Activated CD4-positive, alpha-beta memory T cell treated with anti-CD3 and anti-CD28 coated beads, Interleukin-2, amount 10 ng/mL, durations not matched to agents 7 days and 5 days (primary cell): ENCODE data around the gene PPY. TPM values are rescaled to one million over a fixed set of nuclear protein-coding genes. Genes with fewer than 3 reads are reported as not detected.
A peak's percentile ranks its signal among the peaks of the same experiment; 100 is the strongest.

Source experiments
- CTCF ChIA-PET: fragments of 350-600 bp; sonication (Branson Sonifier 250); formaldehyde crosslinking; loops from one replicate; lab custom pipeline; 2021; ENCODE audit warnings: antibody characterized with exemption, inconsistent platforms; lab: Charles Lee
- POLR2A ChIA-PET: fragments of 350-600 bp; sonication (Branson Sonifier 250); formaldehyde crosslinking; loops from one replicate; lab custom pipeline; 2021; ENCODE audit warnings: antibody characterized with exemption; lab: Charles Lee
- DNase-seq: peaks from one replicate; pipeline ENCODE4 v3.0.0-alpha.2; 2020
- H3K27ac Mint-ChIP-seq: one replicate; pipeline ENCODE4 v1.8.0; 2021; ENCODE audit warnings: mild to moderate bottlenecking, mixed read lengths
- H3K27me3 Mint-ChIP-seq: one replicate; pipeline ENCODE4 v1.8.0; 2021; ENCODE audit warnings: mixed read lengths
- H3K36me3 Mint-ChIP-seq: one replicate; pipeline ENCODE4 v1.8.0; 2021; ENCODE audit warnings: low read depth, mixed read lengths
- H3K4me1 Mint-ChIP-seq: one replicate; pipeline ENCODE4 v1.8.0; 2021; ENCODE audit warnings: mixed read lengths
- H3K4me3 Mint-ChIP-seq: one replicate; pipeline ENCODE4 v1.8.0; 2021; ENCODE audit warnings: mild to moderate bottlenecking, mixed read lengths
- H3K9me3 Mint-ChIP-seq: one replicate; pipeline ENCODE4 v1.8.0; 2021; ENCODE audit warnings: mixed read lengths
- total RNA-seq, 2 experiments: library from RNA; stranded (reverse); gene quantifications; one replicate each; pipeline ENCODE4 v1.2.3, GENCODE V29; 2021

Gene PPY, protein sequence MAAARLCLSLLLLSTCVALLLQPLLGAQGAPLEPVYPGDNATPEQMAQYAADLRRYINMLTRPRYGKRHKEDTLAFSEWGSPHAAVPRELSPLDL
- total RNA-seq: not detected

DNA sequence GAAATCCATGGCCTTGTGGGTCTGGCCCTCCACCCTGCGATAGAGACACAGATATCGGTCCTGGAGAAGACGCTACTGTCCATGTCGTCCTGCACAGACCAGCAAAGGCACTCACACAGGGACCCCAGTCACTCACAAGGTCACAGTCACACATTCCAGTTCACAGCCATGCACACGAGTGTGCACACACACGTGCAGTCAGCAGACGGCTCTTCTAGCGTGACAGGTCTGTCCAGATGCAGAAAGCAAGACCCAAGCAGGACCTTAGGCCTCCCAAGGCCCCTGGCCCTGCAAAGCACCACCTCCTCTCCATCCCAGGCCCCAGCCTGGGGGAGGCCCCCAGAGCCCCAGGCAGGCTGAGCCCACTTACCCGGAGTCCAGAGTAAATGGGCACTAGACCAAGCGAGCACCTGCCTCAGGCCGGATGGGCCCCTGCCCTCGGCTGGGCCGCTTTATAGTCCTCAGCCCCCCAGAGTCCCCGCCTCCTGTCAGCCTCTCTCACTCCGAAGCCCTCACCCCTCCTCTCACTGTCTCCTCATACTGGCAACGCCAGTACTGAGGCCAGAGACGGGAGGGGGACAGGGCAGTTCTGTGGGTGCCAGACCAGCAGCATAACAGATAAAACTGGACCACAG, at the start of gene PPY:
TSS of gene PPY (minus strand) at position 426 of the 635 bp plus-strand sequence. CDS start 822 bp downstream, outside the sequence.
- no peak within 1 kb of the TSS for H3K4me3 Mint-ChIP-seq
- H3K36me3 Mint-ChIP-seq: no peaks in the 10 kb centered on the region
- H3K27ac Mint-ChIP-seq: no peak within 1 kb of the TSS
- CTCF ChIA-PET: interaction anchor here (0.6 to 3.1 kb wide), 5 partner anchors 14 to 139 kb away, joined by 3 to 55 read pairs (median 17); partner anchors contain the start of gene MPP2
- POLR2A ChIA-PET: no interaction called here
- peaks cover 12% of the 10 kb centered on the region for H3K27me3 Mint-ChIP-seq
- H3K9me3 Mint-ChIP-seq: no peaks in the 10 kb centered on the region
- no peak for DNase-seq
- peaks cover 26% of the 10 kb centered on the region for H3K4me1 Mint-ChIP-seq

DNA sequence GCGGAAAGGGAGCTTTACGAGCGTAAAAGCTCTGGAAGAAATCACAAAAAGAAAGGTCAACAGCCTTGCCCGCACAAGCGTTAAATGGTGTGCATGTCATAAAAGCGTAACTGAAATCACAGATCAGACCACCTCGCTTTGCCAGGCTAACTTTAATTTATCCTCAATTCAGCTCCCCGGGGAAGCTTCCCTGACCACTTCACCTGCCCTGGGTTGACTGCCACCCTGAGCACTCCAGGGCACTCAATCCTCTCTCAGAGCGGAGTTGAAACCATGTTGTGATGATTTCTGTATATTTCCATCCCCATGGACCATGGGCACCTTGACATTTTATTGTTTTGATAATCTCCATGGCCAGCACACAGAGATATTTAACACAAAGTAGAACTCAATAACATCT, 46.0 kb upstream of the PPY start:
- Mint-ChIP-seq H3K4me1 (peaks cover 16% of the 10 kb centered on the region), H3K36me3 (no peaks in the 10 kb centered on the region), H3K27ac (no peak overlapping the region), H3K9me3 (no peaks in the 10 kb centered on the region), H3K27me3 (peaks cover 39% of the 10 kb centered on the region), H3K4me3 (no peak overlapping the region)
- DNase-seq: no peak
- ChIA-PET POLR2A (no interaction called here), CTCF (interaction anchor here (0.8 to 1.7 kb wide), 3 partner anchors 42 to 78 kb away, joined by 3 read pairs; no protein-coding TSS in a partner anchor)

DNA sequence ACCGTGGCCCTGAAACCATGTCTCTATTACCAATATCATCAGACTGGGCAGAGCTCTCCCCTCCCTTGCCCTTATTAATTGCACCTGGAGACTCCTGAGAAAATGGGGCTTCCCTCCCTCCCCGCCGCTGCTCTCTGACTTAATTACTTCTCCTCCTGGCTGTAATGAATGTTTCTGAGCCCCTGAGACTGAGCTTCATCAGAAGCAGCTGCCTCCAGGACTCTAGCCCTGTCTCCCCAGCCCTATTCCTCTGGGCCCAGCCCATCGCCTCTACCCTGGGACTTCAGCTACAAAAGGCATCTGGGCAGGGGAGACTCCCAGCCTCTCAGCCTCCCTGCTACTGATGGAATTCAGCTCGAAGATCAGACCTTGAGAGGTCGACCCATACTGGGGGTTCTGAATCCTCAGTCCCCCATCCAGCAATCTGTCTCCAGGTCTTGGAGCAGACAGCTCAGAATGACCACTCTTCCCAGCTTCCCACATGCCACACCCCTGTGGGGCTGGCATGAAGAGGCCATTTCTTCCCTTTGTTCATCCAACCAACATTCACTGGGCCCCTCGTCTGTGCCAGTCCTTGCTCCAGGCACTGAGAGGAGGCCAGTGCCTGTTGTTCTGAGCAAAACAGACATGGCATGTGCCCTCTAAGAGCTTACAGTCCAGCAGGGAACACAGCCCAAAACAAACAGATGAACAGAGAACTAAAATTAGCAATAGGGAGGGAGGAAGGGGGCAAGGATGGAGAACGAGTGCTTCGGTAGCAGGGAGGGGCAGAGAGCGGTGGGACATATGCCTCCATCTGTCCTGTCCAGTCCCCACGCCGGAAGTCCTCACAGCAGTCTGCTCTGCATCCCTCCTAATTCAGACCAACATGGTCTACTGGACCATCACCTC, 45.1 kb upstream of the PPY start:
- Mint-ChIP-seq H3K4me1 (peaks cover 19% of the 10 kb centered on the region), H3K27me3 (peaks cover 47% of the 10 kb centered on the region), H3K36me3 (no peaks in the 10 kb centered on the region), H3K4me3 (no peak overlapping the region), H3K27ac (no peak overlapping the region), H3K9me3 (no peaks in the 10 kb centered on the region)
- DNase-seq: no peak
- ChIA-PET CTCF (interaction anchor here (0.8 to 1.7 kb wide), 4 partner anchors 41 to 77 kb away, joined by 3 to 4 read pairs (median 3); no protein-coding TSS in a partner anchor), POLR2A (no interaction called here)

DNA sequence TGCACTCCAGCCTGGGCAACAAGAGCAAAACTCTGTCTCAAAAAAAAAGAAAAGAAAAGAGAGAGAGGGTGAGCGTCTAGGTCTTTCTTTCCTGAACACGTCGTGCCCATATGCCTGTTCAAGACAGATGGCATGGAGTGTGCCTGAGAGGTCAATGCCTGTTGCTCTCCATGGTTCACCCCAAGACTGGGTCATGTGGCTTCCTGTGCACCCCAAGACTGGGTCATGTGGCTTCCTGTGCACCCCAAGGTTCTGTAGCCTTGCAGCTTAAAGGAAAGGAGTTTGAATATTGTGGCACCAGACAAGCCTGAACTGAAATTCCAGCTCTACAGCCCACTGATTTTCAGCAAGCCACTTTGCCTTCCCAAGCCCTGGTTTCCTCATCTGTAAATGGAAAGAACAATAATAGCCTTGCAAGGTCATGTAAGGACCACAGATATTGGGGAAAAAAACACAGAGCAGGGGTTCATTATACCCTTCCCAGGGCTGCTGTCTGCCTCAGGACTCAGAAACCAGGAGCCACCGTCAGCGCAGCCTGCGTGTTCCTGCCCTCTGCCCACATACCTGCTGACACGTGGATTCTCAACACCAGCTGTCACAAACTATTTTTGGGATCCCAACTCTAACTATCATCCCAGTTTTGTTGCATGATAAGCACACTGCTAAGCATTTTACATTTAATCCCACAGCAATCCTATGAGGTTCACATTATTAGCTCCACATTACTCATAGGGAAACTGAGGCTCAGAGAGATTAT, 44.1 kb upstream of the PPY start:
- ChIA-PET POLR2A (no interaction called here), CTCF (interaction anchor here (1.1 to 1.7 kb wide), 3 partner anchors 42 to 58 kb away, joined by 3 to 4 read pairs (median 3); no protein-coding TSS in a partner anchor)
- DNase-seq: peak; percentile 19
- H3K27me3 Mint-ChIP-seq: peaks cover 56% of the 10 kb centered on the region
- no peak overlapping the region for H3K4me3 Mint-ChIP-seq
- no peaks in the 10 kb centered on the region for H3K36me3 Mint-ChIP-seq
- H3K9me3 Mint-ChIP-seq: no peaks in the 10 kb centered on the region
- H3K4me1 Mint-ChIP-seq: peaks cover 20% of the 10 kb centered on the region
- H3K27ac Mint-ChIP-seq: no peak overlapping the region

DNA sequence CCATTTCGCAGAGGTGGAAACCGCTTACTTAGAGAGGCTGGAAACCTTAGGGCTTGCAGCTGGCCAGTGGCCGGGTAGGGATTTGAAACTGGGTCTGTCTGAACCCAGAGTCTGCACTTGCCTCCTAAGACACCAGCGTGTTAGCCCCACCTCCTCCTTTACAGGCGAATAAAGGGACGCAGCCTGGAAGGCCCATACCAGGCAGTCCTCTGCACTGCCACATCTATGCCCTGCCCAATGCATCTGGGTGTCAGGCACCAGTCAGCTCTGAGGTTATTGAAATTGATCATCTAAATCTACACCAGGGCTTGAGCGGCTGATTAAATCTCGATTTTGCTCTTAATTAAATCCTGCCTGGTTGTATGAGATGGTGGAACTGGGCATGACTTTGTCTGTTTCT, 42.2 kb upstream of the PPY start:
- H3K4me1 Mint-ChIP-seq: peaks cover 20% of the 10 kb centered on the region
- ChIA-PET POLR2A (no interaction called here), CTCF (interaction anchor here (0.9 kb wide), 1 partner anchor 13 kb away, joined by 3 read pairs; no protein-coding TSS in a partner anchor)
- peaks cover 64% of the 10 kb centered on the region for H3K27me3 Mint-ChIP-seq
- no peak for DNase-seq
- no peaks in the 10 kb centered on the region for H3K9me3 Mint-ChIP-seq
- H3K36me3 Mint-ChIP-seq: no peaks in the 10 kb centered on the region
- H3K27ac Mint-ChIP-seq: no peak overlapping the region
- H3K4me3 Mint-ChIP-seq: no peak overlapping the region

DNA sequence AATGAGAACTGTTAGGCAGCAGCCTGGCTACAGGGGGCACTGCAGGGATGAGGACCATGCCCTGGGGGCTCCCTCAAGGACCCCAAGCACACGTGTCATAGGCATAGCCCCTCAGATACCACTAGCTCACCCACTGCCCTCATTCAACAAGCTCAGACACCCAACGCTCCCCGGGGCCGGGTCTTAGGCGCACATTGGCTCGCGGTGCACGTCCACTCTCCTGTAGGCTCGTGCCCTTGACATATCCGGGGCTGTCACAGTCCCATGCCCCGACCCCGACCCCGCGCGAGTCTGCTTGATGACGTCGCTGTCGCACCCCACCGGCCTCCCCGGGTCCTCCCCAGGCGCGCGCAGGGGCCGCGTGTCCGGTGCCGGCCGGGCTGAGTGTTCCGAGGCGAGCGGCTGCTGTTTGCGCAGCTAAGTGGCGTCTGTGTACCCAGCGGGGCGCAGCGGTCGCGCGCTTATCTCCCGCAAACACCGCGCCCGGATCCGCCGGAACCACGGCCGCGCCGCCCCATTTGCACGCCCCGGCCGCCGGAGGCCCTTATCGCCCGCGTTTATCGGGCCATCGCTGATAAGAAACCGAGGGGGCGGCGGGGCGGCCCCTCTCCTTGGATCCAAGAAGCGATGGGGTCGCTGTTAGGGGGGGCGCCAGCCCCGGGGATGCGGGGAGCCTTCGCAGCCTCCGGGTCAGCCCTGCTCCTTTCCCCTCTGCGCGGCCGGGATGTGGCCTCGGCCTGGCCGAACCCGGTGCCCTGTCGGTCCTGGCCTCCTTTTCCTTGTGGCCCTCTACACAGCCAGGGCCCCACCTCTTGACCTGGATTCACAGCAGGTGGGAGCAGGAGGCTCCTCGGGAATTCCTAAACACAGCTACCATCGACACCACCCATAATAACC, 41.5 kb upstream of the PPY start:
- Mint-ChIP-seq H3K4me1 (peaks cover 20% of the 10 kb centered on the region), H3K27me3 (peaks cover 64% of the 10 kb centered on the region), H3K36me3 (no peaks in the 10 kb centered on the region), H3K4me3 (no peak overlapping the region), H3K27ac (no peak overlapping the region), H3K9me3 (no peaks in the 10 kb centered on the region)
- peak; percentile 21 for DNase-seq
- CTCF ChIA-PET: interaction anchor here (0.6 to 1.4 kb wide), 2 partner anchors 14 to 198 kb away, joined by 3 to 5 read pairs; no protein-coding TSS in a partner anchor
- POLR2A ChIA-PET: no interaction called here

DNA sequence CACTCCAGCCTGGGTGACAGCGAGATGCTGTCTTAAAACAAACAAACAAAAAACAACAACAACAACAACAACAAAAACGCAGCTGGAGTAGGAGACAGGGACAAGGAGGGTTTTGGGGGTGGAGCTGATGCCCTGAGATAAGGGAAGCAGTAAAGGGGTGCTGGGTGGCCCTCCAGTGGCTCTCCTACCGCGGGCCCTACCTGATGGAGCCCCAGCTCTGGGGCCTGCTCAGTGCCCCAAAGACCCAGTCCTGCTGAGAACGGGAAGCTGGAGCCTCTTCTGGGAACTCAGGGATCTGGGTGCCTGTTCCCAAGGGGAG, 40.9 kb upstream of the PPY start:
- H3K27me3 Mint-ChIP-seq: peaks cover 63% of the 10 kb centered on the region
- CTCF ChIA-PET: interaction anchor here (0.6 to 1.4 kb wide), 2 partner anchors 14 to 198 kb away, joined by 3 to 5 read pairs; no protein-coding TSS in a partner anchor
- POLR2A ChIA-PET: no interaction called here
- H3K36me3 Mint-ChIP-seq: no peaks in the 10 kb centered on the region
- H3K4me3 Mint-ChIP-seq: no peak overlapping the region
- H3K9me3 Mint-ChIP-seq: no peaks in the 10 kb centered on the region
- no peak for DNase-seq
- H3K4me1 Mint-ChIP-seq: peaks cover 20% of the 10 kb centered on the region
- H3K27ac Mint-ChIP-seq: no peak overlapping the region

DNA sequence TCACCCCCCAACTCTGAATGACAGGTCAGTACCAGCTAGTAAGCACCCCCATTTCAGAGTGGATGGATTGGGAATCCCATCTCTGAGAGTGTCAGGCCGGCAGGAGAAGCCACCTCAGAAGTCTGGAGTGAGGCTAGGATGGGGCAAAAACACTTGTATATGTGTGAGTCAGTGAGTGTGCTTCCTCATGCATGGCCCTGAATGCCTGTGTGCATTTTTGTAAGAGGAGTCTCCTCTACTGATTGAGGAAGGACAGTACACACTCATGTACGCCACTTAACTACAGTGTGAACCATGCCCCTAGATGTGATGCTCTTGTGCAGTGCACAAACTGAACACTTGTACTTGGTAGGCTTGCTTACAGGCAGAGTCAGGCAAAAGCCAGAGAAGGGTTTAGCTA, 39.9 kb upstream of the PPY start:
- H3K27ac Mint-ChIP-seq: no peak overlapping the region
- no peak for DNase-seq
- ChIA-PET POLR2A (no interaction called here), CTCF (no interaction called here)
- no peak overlapping the region for H3K4me3 Mint-ChIP-seq
- H3K9me3 Mint-ChIP-seq: no peaks in the 10 kb centered on the region
- peaks cover 59% of the 10 kb centered on the region for H3K27me3 Mint-ChIP-seq
- no peaks in the 10 kb centered on the region for H3K36me3 Mint-ChIP-seq
- H3K4me1 Mint-ChIP-seq: peaks cover 18% of the 10 kb centered on the region

DNA sequence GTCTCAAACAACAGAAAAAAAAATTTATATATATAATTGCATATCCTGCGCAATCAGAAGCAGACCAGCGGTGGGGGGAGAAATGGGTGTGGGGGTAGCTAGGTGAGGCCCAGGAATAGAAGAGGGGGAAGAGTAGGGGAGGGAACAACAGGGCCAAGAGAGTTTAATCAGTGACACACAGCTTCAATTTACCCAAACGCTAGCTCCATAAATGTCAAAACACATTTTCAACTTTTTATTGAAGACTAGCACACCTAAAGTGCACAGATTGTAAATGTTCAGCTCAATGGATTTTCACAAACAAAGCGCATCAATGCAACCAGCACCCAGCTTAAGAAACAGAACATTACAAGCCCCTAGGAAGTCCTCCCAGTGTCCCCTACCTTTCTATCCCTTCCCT, 37.4 kb upstream of the PPY start:
- CTCF ChIA-PET: interaction anchor here (0.6 kb wide), 1 partner anchor 1045 kb away, joined by 5 read pairs; no protein-coding TSS in a partner anchor
- Mint-ChIP-seq H3K36me3 (no peaks in the 10 kb centered on the region), H3K4me3 (no peak overlapping the region), H3K27ac (no peak overlapping the region), H3K9me3 (no peaks in the 10 kb centered on the region), H3K4me1 (peaks cover 7% of the 10 kb centered on the region), H3K27me3 (peaks cover 47% of the 10 kb centered on the region)
- POLR2A ChIA-PET: no interaction called here
- no peak for DNase-seq

DNA sequence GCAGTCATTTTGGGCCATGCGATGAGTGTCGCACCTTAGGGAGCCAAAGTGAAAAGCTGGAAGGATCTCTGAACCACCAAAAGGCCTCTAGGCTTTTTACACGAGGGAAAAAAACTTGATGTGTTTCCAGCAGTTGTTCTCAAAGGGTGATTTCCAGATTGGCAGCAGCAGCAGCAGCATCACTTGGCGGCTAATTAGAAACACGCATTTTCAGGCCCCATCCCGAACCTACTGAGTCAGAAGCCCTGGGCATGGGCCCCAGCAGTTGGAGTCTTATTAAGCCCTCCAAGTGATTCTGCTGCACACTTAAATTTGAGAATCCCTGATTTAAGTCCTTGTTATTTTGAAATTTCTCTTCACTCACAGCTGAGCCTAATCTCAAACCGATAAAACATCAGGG, 36.7 kb upstream of the PPY start:
- Mint-ChIP-seq H3K4me1 (peaks cover 7% of the 10 kb centered on the region), H3K4me3 (no peak overlapping the region), H3K27me3 (peaks cover 48% of the 10 kb centered on the region), H3K27ac (no peak overlapping the region), H3K36me3 (no peaks in the 10 kb centered on the region), H3K9me3 (no peaks in the 10 kb centered on the region)
- ChIA-PET CTCF (interaction anchor here (0.6 kb wide), 1 partner anchor 1046 kb away, joined by 5 read pairs; no protein-coding TSS in a partner anchor), POLR2A (no interaction called here)
- no peak for DNase-seq

DNA sequence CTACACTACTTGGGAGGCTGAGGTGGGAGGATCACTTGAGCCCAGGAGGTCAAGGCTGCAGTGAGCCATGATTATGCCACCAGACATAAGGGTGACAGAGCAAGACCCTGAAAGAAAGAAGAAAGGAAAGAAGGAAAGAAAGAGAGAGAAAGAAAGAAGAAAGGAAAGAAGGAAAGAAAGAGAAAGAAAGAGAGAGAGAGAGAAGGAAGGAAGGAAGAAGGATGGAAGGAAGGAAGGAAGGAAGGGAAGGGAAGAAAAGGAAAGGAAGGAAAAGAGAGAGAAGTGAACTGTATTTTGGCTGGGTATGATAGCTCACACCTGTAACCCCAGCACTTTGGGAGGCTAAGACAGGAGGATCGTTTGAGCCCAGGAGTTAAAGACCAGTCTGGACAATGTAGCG, 35.8 kb upstream of the PPY start:
- CTCF ChIA-PET: no interaction called here
- Mint-ChIP-seq H3K36me3 (no peaks in the 10 kb centered on the region), H3K9me3 (no peaks in the 10 kb centered on the region), H3K27me3 (peaks cover 44% of the 10 kb centered on the region), H3K27ac (no peak overlapping the region), H3K4me3 (no peak overlapping the region), H3K4me1 (peaks cover 2% of the 10 kb centered on the region)
- POLR2A ChIA-PET: no interaction called here
- no peak for DNase-seq
